SU-DHL-6 (cell line): ENCODE results near the gene RAB3GAP1.

ENCODE experiments used
- EZH2phosphoT487 ChIP-seq: fragments of 200-600 bp; sonication (generic), shearing (Covaris generic); conservative IDR thresholded peaks from 2 replicates; pipeline ENCODE4 v1.6.1; 2018; ENCODE audit warnings: mild to moderate bottlenecking, antibody characterized with exemption, low read length, moderate library complexity, mixed read lengths
- TF ChIP-seq, protein P1 (sequence below): fragments of 200-600 bp; sonication (generic); IDR thresholded peaks from one replicate; pipeline ENCODE4 v1.5.1; 2017; ENCODE audit warnings: antibody characterized with exemption, mild to moderate bottlenecking, low read length, moderate library complexity; ENCODE audit not compliant: insufficient read depth, poor library complexity, severe bottlenecking

DNA sequence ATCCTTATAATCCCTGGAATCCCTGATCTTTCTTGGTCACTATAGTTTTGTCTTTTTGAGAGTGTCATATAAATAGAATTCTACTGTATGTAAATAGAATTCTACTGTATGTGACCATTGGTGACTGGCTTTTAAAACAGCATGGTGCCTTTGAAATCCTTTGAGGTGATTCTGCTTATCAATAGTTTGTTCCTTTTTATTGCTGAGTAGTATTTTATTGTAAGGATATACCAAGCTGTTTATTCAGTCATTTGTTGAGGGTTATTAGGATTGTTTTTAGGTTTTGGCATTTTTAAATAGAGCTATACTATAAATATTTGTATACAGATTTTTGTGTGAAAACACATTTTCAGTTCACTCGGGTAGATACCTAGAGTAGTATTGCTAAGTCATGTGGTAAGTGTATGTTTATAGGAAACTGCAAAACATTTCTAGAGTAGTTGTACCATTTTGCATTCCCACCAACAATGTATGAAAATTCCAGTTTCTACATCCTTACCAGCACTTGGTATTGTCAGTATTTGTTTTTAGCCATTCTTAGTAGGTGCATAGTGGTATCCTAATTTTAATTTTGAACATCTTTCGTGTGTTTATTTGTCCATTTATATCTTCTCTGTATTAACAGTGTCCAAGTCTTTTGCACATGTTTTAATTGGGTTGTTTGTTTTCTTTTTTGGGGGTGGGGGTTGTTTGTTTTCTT lies 45.6 kb downstream of the RAB3GAP1 start:
- TF ChIP-seq, protein P1, sequence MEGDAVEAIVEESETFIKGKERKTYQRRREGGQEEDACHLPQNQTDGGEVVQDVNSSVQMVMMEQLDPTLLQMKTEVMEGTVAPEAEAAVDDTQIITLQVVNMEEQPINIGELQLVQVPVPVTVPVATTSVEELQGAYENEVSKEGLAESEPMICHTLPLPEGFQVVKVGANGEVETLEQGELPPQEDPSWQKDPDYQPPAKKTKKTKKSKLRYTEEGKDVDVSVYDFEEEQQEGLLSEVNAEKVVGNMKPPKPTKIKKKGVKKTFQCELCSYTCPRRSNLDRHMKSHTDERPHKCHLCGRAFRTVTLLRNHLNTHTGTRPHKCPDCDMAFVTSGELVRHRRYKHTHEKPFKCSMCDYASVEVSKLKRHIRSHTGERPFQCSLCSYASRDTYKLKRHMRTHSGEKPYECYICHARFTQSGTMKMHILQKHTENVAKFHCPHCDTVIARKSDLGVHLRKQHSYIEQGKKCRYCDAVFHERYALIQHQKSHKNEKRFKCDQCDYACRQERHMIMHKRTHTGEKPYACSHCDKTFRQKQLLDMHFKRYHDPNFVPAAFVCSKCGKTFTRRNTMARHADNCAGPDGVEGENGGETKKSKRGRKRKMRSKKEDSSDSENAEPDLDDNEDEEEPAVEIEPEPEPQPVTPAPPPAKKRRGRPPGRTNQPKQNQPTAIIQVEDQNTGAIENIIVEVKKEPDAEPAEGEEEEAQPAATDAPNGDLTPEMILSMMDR, result no peak
- no peak for TF ChIP-seq EZH2phosphoT487
